A673 (cell line): Measurements from ENCODE around the gene NFATC1. TPM values are rescaled to one million over a fixed set of nuclear protein-coding genes. Genes with fewer than 3 reads are reported as not detected.
A peak's percentile ranks its signal among the peaks of the same experiment; 100 is the strongest.

Experiments used
- BruUV-seq: library from RNA; stranded (reverse); fragments of 400-500 nt; replicated peaks from 2 replicates; lab custom pipeline; 2021; lab: Mats Ljungman, UMichigan
- CTCF ChIA-PET: fragments of 300-600 bp; sonication (Branson Sonifier 250); formaldehyde crosslinking; loops from one replicate; lab custom pipeline; 2022; ENCODE audit warnings: antibody characterized with exemption; lab: Charles Lee
- POLR2A ChIA-PET: fragments of 300-600 bp; sonication (Branson Sonifier 250); formaldehyde crosslinking; loops from one replicate; lab custom pipeline; 2022; ENCODE audit warnings: antibody characterized with exemption; ENCODE audit not compliant: low non-redundant PET; lab: Charles Lee
- DNase-seq: peaks from one replicate; pipeline ENCODE4 v3.0.0-alpha.2; 2015; ENCODE audit warnings: low spot score
- H3K27ac ChIP-seq: fragments of 200-600 bp; sonication (generic); 2 replicates; pipeline ENCODE4 v1.5.1; 2016; ENCODE audit warnings: mixed run types, low read depth, mild to moderate bottlenecking, mixed read lengths, antibody characterized with exemption, low read length; ENCODE audit not compliant: poor library complexity, severe bottlenecking
- H3K27me3 ChIP-seq: fragments of 200-600 bp; sonication (generic); replicated peaks from 2 replicates; pipeline ENCODE4 v1.6.1; 2017; ENCODE audit warnings: mixed run types, low read depth, mild to moderate bottlenecking, mixed read lengths, antibody characterized with exemption, low read length; ENCODE audit not compliant: insufficient read depth, poor library complexity
- H3K36me3 ChIP-seq: fragments of 200-600 bp; sonication (generic); 2 replicates; pipeline ENCODE4 v1.6.1; 2016; ENCODE audit warnings: mixed run types, mild to moderate bottlenecking, mixed read lengths, antibody characterized with exemption, low read length; ENCODE audit not compliant: insufficient read depth, poor library complexity, severe bottlenecking
- H3K4me1 ChIP-seq: fragments of 200-600 bp; sonication (generic); 2 replicates; pipeline ENCODE4 v1.6.1; 2017; ENCODE audit warnings: mixed run types, mild to moderate bottlenecking, mixed read lengths, antibody characterized with exemption, low read length; ENCODE audit not compliant: insufficient read depth, poor library complexity, severe bottlenecking
- H3K4me3 ChIP-seq: fragments of 200-600 bp; sonication (generic); 2 replicates; pipeline ENCODE4 v1.5.1; 2016; ENCODE audit warnings: low read depth, mixed run types, mild to moderate bottlenecking, mixed read lengths, low read length; ENCODE audit not compliant: poor library complexity, severe bottlenecking
- H3K9me3 ChIP-seq: fragments of 200-600 bp; sonication (generic); 2 replicates; pipeline ENCODE4 v1.6.1; 2016; ENCODE audit warnings: mixed run types, low read depth, mild to moderate bottlenecking, mixed read lengths, antibody characterized with exemption, low read length; ENCODE audit not compliant: poor library complexity, severe bottlenecking
- EZH2 ChIP-seq: fragments of 200-600 bp; sonication (generic); IDR thresholded peaks from 2 replicates; pipeline ENCODE4 v1.6.1; 2017; ENCODE audit warnings: borderline replicate concordance, low read depth, mild to moderate bottlenecking, mixed read lengths, antibody characterized with exemption, low read length; ENCODE audit not compliant: poor library complexity, severe bottlenecking
- intact Hi-C: fragments of 100-400 bp; cut with micrococcal nuclease; formaldehyde crosslinking; loops from one replicate; pipeline ENCODE4 v1.10.0; 2022; ENCODE audit not compliant: unreplicated experiment
- total RNA-seq: library from RNA; stranded (reverse); gene quantifications from 2 replicates; pipeline ENCODE4 v1.2.3, GENCODE V29; 2021
- TF ChIP-seq, protein P1 (sequence below): fragments of 300-800, 200-600 bp; sonication (generic); conservative IDR thresholded peaks from 2 replicates; pipeline ENCODE4 v1.5.1; 2017; ENCODE audit warnings: low read depth, mild to moderate bottlenecking, antibody characterized with exemption, low read length, moderate library complexity, mixed read lengths

NFATC1 gene
- total RNA-seq, 1 experiment from 2014 or later = 10.4 TPM

DNA sequence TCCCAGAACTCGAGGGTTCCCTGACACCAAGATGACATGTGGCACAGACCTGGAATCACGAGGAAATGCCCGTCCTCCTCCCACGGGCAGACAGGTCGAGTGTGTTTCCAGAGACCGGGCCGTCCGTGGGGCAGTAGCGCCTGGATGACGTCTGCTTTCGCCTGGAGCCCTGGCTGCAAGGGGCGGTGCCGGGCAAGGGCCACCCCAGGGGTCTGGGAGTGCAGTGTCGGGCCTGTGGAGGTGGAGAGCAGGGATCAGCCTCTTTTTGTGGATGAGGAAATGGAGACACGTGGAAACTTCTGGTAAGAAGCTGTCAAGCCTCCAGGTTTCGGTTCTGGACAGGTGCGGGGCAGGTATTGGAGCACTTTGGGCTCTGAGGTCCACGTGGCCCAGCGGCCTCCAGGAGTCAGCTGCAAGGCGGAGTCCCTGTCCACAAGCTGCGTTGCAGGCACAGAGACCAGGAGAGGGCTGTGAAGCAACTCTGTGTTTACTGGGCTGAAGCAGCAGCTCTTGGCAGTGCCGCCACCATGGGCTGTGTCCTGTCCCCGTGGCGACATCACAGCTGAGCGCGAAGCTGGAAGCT lies 25.6 kb downstream of the NFATC1 start:
- DNase-seq = no peak
- Histone ChIP-seq H3K4me3 (no peak overlapping the region), H3K27me3 (no peaks in the 10 kb centered on the region), H3K27ac (no peak overlapping the region), H3K9me3 (no peaks in the 10 kb centered on the region), H3K4me1 (peaks cover 7% of the 10 kb centered on the region), H3K36me3 (no peaks in the 10 kb centered on the region)
- intact Hi-C loops = no loop called here
- CTCF ChIA-PET = no interaction called here
- POLR2A ChIA-PET = no interaction called here
- TF ChIP-seq EZH2 = no peak
- TF ChIP-seq, protein P1, sequence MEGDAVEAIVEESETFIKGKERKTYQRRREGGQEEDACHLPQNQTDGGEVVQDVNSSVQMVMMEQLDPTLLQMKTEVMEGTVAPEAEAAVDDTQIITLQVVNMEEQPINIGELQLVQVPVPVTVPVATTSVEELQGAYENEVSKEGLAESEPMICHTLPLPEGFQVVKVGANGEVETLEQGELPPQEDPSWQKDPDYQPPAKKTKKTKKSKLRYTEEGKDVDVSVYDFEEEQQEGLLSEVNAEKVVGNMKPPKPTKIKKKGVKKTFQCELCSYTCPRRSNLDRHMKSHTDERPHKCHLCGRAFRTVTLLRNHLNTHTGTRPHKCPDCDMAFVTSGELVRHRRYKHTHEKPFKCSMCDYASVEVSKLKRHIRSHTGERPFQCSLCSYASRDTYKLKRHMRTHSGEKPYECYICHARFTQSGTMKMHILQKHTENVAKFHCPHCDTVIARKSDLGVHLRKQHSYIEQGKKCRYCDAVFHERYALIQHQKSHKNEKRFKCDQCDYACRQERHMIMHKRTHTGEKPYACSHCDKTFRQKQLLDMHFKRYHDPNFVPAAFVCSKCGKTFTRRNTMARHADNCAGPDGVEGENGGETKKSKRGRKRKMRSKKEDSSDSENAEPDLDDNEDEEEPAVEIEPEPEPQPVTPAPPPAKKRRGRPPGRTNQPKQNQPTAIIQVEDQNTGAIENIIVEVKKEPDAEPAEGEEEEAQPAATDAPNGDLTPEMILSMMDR = no peak
- no TSS peak for BruUV-seq

DNA sequence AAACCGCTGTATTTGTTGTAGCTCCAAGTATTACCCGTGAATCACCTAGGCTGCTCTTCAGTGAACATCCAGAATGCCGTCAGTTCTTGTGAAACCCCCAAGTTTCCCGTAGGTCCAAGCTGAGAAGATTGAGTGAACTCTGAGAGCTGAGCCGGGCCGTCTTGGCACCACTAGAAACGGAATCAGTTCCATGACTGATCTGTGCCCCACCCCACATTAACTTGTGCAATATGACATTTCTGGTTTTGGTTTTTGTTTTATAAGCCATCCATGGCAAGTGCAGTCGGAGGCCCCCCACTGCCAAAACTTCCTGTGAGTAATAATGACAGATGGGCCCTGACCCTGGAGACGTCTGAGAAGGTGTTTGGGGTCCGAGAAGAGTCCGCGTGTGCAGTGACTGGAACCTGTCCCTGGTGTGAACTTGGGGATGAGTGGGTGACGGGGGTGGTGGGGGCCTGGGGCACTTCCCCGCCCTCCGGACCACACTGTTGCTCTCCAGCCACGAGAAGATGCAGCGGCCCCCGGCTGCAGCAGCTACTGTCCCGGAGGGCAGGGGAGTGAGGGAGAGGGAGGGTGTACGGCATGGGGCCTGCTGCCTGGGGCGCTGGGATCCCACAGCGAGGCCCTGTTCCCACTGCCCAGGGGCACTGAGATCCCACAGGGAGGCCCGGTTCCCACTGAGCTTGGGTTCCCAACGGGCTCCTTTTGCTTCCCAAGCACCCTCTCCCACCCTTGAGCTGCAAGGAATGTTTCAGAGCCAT lies 26.5 kb downstream of the NFATC1 start:
- no peaks in the 10 kb centered on the region for H3K27me3 ChIP-seq
- POLR2A ChIA-PET = no interaction called here
- CTCF ChIA-PET = no interaction called here
- intact Hi-C loops = no loop called here
- no peaks in the 10 kb centered on the region for H3K36me3 ChIP-seq
- TF ChIP-seq, protein P1 = no peak
- TF ChIP-seq EZH2 = no peak
- no TSS peak for BruUV-seq
- no peak overlapping the region for H3K27ac ChIP-seq
- H3K4me3 ChIP-seq = no peak overlapping the region
- peaks cover 7% of the 10 kb centered on the region for H3K4me1 ChIP-seq
- H3K9me3 ChIP-seq = no peaks in the 10 kb centered on the region
- peak; percentile 82 for DNase-seq

DNA sequence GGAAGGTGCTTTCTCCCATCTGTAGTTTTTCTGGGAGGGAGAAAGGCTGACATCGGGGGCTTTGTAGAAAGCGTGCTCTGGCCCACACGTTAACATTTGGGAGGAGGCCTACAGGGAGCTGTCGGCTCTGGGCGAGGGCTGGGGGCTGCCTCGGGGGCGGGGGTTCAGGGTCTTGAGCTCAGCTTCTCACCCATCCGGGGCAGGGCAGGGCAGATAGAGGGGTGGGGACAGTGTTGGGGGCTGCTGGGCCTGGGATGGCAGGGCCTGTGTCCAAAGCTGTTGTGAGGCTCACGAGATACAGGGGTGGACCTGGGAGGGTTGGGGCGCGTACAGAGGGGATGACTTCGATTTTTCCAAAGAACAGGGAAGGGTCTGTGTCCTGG lies 27.0 kb downstream of the NFATC1 start:
- Histone ChIP-seq H3K27ac (no peak overlapping the region), H3K4me3 (no peak overlapping the region), H3K4me1 (peaks cover 7% of the 10 kb centered on the region), H3K36me3 (no peaks in the 10 kb centered on the region), H3K27me3 (no peaks in the 10 kb centered on the region), H3K9me3 (no peaks in the 10 kb centered on the region)
- intact Hi-C loops = no loop called here
- CTCF ChIA-PET = no interaction called here
- POLR2A ChIA-PET = no interaction called here
- TF ChIP-seq, protein P1 = no peak
- no peak for TF ChIP-seq EZH2
- no TSS peak for BruUV-seq
- DNase-seq = no peak
